GM18861 (cell line): ENCODE measurements around the gene TNXB.
"Not testable (repeated sequence)": the region's sequence is repeated elsewhere in the genome, so short reads cannot be mapped to it uniquely, and the experiment has no call there.

Experiments
- ATAC-seq: cut with Tn5 transposase; IDR thresholded peaks from one replicate; pipeline ENCODE4 v1.9.1; 2021; ENCODE audit not compliant: unreplicated experiment

Gene TNXB

DNA sequence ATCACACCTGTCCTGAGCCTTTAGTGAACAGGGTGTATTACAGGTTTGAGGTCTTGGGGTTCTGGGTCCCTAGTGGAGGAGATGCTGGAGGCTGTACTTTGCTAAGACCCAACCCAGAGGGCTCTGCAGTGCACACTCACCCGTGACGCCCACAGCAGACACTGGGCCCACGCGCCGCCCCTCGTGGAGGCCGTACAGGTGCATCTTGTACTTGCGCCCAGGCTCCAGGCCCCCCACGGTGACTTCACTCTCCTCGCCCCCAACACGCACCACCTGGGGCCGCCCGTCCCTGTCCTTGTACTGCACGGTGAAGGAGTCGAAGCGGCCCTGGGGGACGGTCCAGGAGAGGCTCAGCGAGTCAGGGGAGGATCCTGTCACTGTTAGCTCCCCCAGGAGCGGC, 41.6 kb downstream of the TNXB start:
- ATAC-seq, result not testable (repeated sequence)

DNA sequence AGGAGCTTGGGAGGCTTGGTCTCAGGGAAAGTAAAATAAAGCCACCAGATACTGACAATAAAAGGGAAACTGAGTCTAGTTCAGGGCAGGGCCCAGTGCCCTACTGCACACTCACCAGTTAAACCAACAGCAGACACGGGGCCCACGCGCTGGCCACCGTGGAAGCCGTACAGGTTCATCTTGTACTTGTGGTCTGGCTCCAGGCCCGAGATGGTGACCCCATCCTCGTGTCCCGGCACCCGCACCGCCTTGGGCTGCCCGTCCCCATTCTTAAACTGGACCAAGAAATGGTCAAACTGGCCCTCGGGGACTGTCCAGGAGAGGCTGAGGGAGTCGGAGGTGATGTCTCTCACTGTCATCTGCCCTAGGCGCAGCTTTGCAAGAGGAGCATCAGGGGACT, 44.4 kb downstream of the TNXB start:
- ATAC-seq, result no peak

- no peak for ATAC-seq
Measured at GRCh38 chr6:32060966-32061655, 48.0 kb downstream of the TNXB start.

- no peak for ATAC-seq
Measured at GRCh38 chr6:32058511-32058963, 50.6 kb downstream of the TNXB start.

- no peak for ATAC-seq
Measured at GRCh38 chr6:32057966-32058365, 51.2 kb downstream of the TNXB start.

- ATAC-seq, result no peak
Measured at GRCh38 chr6:32056254-32056653, 52.9 kb downstream of the TNXB start.

DNA sequence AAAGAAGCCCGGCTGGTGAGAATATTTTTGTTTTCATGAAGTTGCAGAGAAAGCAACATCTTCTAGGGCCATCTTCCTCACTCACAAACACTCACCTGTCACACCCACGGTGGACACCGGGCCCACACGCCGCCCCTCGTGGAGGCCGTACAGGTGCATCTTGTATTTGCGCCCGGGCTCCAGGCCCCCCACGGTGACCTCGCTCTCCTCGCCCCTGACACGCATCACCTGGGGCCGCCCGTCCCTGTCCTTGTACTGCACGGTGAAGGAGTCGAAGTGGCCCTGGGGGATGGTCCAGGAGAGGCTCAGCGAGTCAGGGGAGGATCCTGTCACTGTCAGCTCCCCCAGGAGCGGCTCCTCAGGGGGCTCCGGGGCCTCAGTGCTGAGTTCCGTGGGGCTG, 53.4 kb downstream of the TNXB start:
- not testable (repeated sequence) for ATAC-seq

DNA sequence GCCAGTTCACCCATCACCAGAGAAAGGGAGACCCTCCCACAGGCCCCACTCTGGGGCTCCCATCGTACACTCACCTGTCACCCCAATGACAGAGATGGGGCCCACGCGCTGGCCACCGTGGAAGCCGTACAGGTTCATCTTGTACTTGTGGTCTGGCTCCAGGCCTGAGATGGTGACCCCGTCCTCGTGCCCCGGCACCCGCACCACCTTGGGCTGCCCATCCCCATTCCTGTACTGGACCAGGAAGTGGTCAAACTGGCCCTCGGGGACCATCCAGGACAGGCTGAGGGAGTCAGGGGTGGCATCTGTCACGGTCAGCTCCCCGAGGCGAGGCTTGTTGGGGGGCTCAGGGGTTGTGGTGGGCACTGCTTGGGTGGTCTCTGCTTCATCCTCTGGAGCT, 55.8 kb downstream of the TNXB start:
- ATAC-seq, result not testable (repeated sequence)

DNA sequence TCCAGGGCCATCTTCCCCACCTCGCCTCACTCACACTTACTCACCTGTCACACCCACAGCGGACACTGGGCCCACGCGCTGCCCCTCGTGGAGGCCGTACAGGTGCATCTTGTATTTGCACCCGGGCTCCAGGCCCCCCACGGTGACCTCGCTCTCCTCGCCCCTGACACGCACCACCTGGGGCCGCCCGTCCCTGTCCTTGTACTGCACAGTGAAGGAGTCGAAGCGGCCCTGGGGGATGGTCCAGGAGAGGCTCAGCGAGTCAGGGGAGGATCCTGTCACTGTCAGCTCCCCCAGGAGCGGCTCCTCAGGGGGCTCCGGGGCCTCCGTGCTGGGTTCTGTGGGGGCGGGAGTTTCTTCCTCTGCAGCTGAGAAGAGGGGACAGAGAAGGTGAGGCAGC, 56.5 kb downstream of the TNXB start:
- ATAC-seq, result not testable (repeated sequence)

GRCh38 chr6:32050562-32050961, 58.6 kb downstream of the TNXB start:
- ATAC-seq, result no peak

- not testable (repeated sequence) for ATAC-seq
Measured at GRCh38 chr6:32049736-32050135, 59.4 kb downstream of the TNXB start.

- not testable (repeated sequence) for ATAC-seq
Measured at GRCh38 chr6:32049149-32049548, 60.0 kb downstream of the TNXB start.

DNA sequence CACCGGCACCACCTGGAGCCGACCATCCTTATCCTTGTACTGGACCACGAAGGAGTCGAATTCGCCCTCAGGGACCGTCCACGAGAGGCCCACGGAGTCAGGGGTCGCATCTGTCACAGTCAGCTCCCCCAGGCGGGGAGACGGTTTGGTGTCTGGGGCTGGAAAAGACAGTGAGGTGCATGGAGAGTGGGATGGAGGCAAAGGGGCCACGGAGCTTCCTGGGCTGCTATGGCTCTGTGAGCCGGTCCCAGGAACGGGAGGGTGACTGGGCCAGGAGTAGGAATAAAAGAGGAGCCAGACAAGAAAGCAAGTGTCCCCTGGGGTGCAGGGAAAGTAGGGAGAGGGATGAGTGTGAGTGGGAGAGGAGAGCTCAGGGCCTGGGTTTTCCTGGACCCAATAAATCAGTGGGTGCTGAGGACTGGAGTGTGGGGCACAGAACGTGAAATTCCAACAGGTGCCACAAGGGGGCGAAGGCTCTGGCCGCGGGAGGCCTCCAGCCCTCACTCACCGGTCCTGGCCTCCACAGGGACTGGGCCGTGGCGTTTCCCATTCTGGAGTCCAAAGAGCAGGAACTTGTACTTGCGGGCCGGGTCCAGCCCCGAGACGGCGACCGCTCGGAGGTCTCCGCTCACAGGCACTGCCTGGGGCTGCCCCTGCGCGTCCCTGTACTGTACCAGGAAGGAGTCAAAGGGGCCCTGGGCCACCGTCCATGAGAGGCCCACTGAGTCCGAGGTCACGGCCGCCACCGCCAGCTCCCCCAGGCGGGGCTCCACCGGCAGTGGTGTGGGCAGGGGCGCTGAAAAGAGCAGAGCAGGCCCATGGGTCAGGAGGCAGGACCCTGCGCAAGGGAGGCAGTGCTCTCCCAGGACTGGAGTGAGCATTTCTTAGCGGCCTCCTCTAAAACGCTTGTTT, 61.0 kb downstream of the TNXB start:
- ATAC-seq, result no peak

- no peak for ATAC-seq
Measured at GRCh38 chr6:32047539-32047854, 61.6 kb downstream of the TNXB start.

GRCh38 chr6:32047084-32047478, 62.1 kb downstream of the TNXB start:
- ATAC-seq, result no peak

DNA sequence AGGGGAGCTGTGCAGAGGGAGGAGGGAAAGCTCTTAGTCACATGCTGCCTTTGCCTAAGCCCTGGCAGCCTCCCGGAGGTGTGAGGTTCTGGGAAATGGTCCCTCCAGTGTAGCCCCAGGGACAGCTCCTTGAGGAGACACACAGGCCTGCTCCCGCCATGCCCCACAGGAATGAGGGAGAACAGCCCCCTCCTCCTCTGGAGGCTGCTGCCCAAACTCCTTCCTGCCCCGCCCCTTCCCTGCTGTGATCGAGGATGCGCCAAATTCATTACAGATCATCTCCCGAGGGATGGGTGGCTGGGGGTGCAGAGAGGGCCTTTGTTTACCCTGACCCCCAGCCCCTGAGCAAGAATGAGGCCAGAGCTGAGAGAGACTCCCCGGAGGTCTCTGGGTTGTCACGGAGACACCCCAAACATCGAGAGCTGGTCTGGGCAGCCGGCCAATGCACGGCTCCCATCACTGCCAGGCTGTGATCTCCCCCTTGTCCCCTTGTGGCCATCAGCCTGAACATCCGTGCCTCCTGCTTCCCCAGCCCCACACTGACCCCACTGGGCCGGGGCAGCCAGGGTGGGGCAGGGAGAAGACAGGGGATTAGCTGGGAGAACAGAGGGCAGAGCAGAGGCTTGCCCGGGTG, 62.6 kb downstream of the TNXB start:
- no peak for ATAC-seq

DNA sequence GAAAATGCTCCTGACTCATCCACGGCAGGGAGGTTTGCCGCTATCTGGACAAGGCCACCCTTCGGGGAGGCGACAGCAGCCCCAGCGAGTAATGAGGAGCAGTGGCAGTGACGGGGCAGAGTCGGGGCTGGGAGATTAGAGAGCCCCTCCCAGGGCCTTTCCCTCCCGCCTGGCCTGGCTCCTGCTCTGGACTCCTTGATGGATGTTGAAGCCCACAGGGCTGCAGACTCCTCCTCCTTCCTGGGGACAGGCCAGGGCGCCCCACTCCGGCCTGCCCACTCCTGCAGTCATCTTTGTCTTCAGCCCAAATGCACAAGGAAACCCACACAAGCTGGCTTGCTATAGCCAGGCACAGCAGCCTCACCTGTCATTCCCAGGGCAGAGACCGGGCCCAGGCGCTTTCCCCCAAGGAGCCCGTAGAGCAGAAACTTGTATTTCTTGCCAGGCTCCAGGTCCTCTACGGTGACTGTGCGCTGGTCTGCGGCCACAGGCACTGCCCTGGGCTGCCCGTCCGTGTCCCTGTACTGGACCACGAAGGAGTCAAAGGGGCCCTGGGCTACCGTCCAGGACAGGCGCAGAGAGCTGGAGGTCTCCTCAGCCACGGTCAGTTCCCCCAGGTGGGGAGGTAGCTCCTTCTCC, 63.2 kb downstream of the TNXB start:
- ATAC-seq, result no peak

- ATAC-seq, result not testable (repeated sequence)
Measured at GRCh38 chr6:32044916-32045315, 64.2 kb downstream of the TNXB start.

GRCh38 chr6:32043589-32044380, 65.4 kb downstream of the TNXB start:
- ATAC-seq, result not testable (repeated sequence)

GRCh38 chr6:32042276-32042675, 66.9 kb downstream of the TNXB start:
- ATAC-seq, result not testable (repeated sequence)
